GM21423 (cell line): Measurements from ENCODE around the gene SLC29A1.
A peak's percentile ranks its signal among the peaks of the same experiment; 100 is the strongest.
"Not testable (repeated sequence)": the region's sequence is repeated elsewhere in the genome, so short reads cannot be mapped to it uniquely, and the experiment has no call there.

Experiments
- ATAC-seq: cut with Tn5 transposase; IDR thresholded peaks from one replicate; pipeline ENCODE4 v1.9.1; 2021; ENCODE audit warnings: mild to moderate bottlenecking, moderate library complexity; ENCODE audit not compliant: unreplicated experiment

Gene SLC29A1

GRCh38 chr6:44193307-44193910 lies 30.0 kb upstream of the SLC29A1 start:
- ATAC-seq, result no peak

- no peak for ATAC-seq
Measured at GRCh38 chr6:44194326-44194725, 29.1 kb upstream of the SLC29A1 start.

- ATAC-seq, result not testable (repeated sequence)
Measured at GRCh38 chr6:44196351-44196750, 27.0 kb upstream of the SLC29A1 start.

GRCh38 chr6:44198684-44199083 lies 24.7 kb upstream of the SLC29A1 start:
- ATAC-seq, result no peak

GRCh38 chr6:44199883-44200282 lies 23.5 kb upstream of the SLC29A1 start:
- ATAC-seq, result no peak

- ATAC-seq, result no peak
Measured at GRCh38 chr6:44201200-44201599, 22.2 kb upstream of the SLC29A1 start.

GRCh38 chr6:44201638-44202303 lies 21.6 kb upstream of the SLC29A1 start:
- ATAC-seq, result no peak

GRCh38 chr6:44202332-44202971 lies 20.9 kb upstream of the SLC29A1 start:
- no peak for ATAC-seq

GRCh38 chr6:44202972-44203750 lies 20.2 kb upstream of the SLC29A1 start:
- no peak for ATAC-seq

GRCh38 chr6:44203955-44204354 lies 19.4 kb upstream of the SLC29A1 start:
- no peak for ATAC-seq

GRCh38 chr6:44207966-44208365 lies 15.4 kb upstream of the SLC29A1 start:
- no peak for ATAC-seq

- ATAC-seq, result no peak
Measured at GRCh38 chr6:44211284-44211683, 12.1 kb upstream of the SLC29A1 start.

GRCh38 chr6:44214307-44214706 lies 9.1 kb upstream of the SLC29A1 start:
- ATAC-seq, result no peak

GRCh38 chr6:44216677-44217331 lies 6.6 kb upstream of the SLC29A1 start, which contains the start of gene MYMX:
TSS of gene MYMX (plus strand) at chr6:44216926. CDS start at chr6:44217472, 546 bp downstream.
- ATAC-seq, result no peak

GRCh38 chr6:44217332-44218143 lies 5.9 kb upstream of the SLC29A1 start:
- ATAC-seq, result no peak

GRCh38 chr6:44219053-44219814 lies 4.2 kb upstream of the SLC29A1 start:
- peak; percentile 43 for ATAC-seq

- no peak for ATAC-seq
Measured at GRCh38 chr6:44219815-44220784, 3.3 kb upstream of the SLC29A1 start.

GRCh38 chr6:44220913-44221290 lies 2.5 kb upstream of the SLC29A1 start:
- no peak for ATAC-seq
